Fibroblast of lung (primary cell): ENCODE measurements around the gene IGF2.

ENCODE experiments used
- CTCF ChIP-seq, 2 donors: IDR thresholded peaks in 1 of 2; conservative IDR thresholded peaks in 1 of 2; 1 replicate in 1 of 2; 2 replicates in 1 of 2; pipeline ENCODE4 v1.5.1; 2011 to 2012; ENCODE audit warnings: low read length in 2 of 2, control low read depth in 1 of 2, inconsistent platforms in 1 of 2, low read depth in 1 of 2, mild to moderate bottlenecking in 1 of 2
- EZH2 ChIP-seq: IDR thresholded peaks from 2 replicates; pipeline ENCODE4 v1.5.1; 2012; ENCODE audit warnings: low read length, control low read depth, mild to moderate bottlenecking; ENCODE audit errors: missing control alignments

DNA sequence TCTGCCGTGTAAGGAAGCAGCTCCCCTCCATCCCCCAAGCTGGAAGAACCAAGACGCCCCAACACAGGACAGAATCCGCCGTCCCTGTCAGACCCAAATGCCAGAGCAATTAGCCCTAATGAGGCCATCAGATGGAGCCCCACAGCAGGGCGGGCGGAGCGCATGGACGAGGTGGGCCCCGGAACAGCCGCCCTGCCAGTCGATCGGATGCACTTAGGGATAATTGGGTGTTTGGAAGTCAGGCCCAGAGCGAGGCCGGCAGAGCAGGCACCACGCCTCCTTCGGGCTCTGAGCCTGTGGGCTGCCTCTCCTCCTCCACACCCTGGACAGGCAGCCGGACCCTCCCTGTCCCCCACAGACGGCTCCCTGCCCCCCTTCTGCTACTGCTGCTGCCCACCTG is 37.9 kb upstream of the IGF2 start:
- TF ChIP-seq CTCF (conservative IDR thresholded peaks at IDR 0.05 in 1 of 2, IDR thresholded peaks at IDR 0.05 in 1 of 2; ENCODE audit: low read depth in 1 of 2, low read length in 2 of 2) = no peak
- no peak for TF ChIP-seq EZH2
